WTC11 (cell line): Measurements from ENCODE around the gene UCK2. TPM values are rescaled to one million over a fixed set of nuclear protein-coding genes. Genes with fewer than 3 reads are reported as not detected.
A peak's percentile ranks its signal among the peaks of the same experiment; 100 is the strongest.

Source experiments
- ATAC-seq: fragments of 200-7000 bp; cut with Tn5 transposase; 2 replicates; pipeline ENCODE4 v1.10.0; 2021; ENCODE audit warnings: mild to moderate bottlenecking, moderate library complexity
- CTCF ChIA-PET: fragments of 300-600 bp; sonication (Branson Sonifier 250); formaldehyde crosslinking; loops from one replicate; lab custom pipeline; 2021; ENCODE audit warnings: antibody characterized with exemption; lab: Charles Lee
- POLR2A ChIA-PET: fragments of 350-600 bp; sonication (Branson Sonifier 250); formaldehyde crosslinking; loops from one replicate; lab custom pipeline; 2021; ENCODE audit warnings: antibody characterized with exemption; lab: Charles Lee
- DNase-seq: peaks from one replicate; pipeline ENCODE4 v3.0.0; 2021; ENCODE audit warnings: low spot score
- H3K27ac Mint-ChIP-seq: 2 replicates; pipeline ENCODE4 v1.8.0; 2021; ENCODE audit warnings: mixed read lengths
- H3K27me3 Mint-ChIP-seq: 2 replicates; pipeline ENCODE4 v1.8.0; 2021; ENCODE audit warnings: low read depth, mild to moderate bottlenecking, moderate library complexity, mixed read lengths
- H3K36me3 Mint-ChIP-seq: 2 replicates; pipeline ENCODE4 v1.8.0; 2021; ENCODE audit warnings: mixed read lengths
- H3K4me1 Mint-ChIP-seq: 2 replicates; pipeline ENCODE4 v1.8.0; 2022; ENCODE audit warnings: mixed read lengths
- H3K4me3 Mint-ChIP-seq: 2 replicates; pipeline ENCODE4 v1.8.0; 2021; ENCODE audit warnings: mild to moderate bottlenecking, moderate library complexity, mixed read lengths
- H3K9me3 Mint-ChIP-seq: 2 replicates; pipeline ENCODE4 v1.8.0; 2021; ENCODE audit warnings: mixed read lengths
- ESRRA ChIP-seq: sonication (generic); formaldehyde crosslinking; IDR thresholded peaks from 2 replicates; pipeline ENCODE4 v1.8.1; 2022; ENCODE audit warnings: mild to moderate bottlenecking, missing genetic modification reagents, borderline replicate concordance
- FOXK1 ChIP-seq: sonication (generic); formaldehyde crosslinking; IDR thresholded peaks from 2 replicates; pipeline ENCODE4 v1.8.0; 2022; ENCODE audit warnings: mild to moderate bottlenecking, moderate library complexity, missing genetic modification reagents
- GTF2I ChIP-seq: fragments of 250-450 bp; sonication (Bioruptor Pico); conservative IDR thresholded peaks from 2 replicates; pipeline ENCODE4 v1.4.0; 2021; ENCODE audit warnings: mild to moderate bottlenecking
- IRF2 ChIP-seq: sonication (generic); formaldehyde crosslinking; IDR thresholded peaks from 2 replicates; pipeline ENCODE4 v1.8.0; 2022; ENCODE audit warnings: low read depth, missing genetic modification reagents, borderline replicate concordance
- JUN ChIP-seq: sonication (generic); formaldehyde crosslinking; IDR thresholded peaks from 2 replicates; pipeline ENCODE4 v1.8.0; 2023; ENCODE audit warnings: mild to moderate bottlenecking, missing genetic modification reagents
- MXD4 ChIP-seq: fragments of 250-450 bp; sonication (Bioruptor Pico); IDR thresholded peaks from 2 replicates; pipeline ENCODE4 v1.8.0; 2021; ENCODE audit warnings: mild to moderate bottlenecking, moderate library complexity, borderline replicate concordance
- NFATC4 ChIP-seq: fragments of 250-450 bp; sonication (Bioruptor Pico); IDR thresholded peaks from 2 replicates; pipeline ENCODE4 v1.9.0; 2021; ENCODE audit warnings: mild to moderate bottlenecking
- NFE2L1 ChIP-seq: sonication (generic); formaldehyde crosslinking; IDR thresholded peaks from 2 replicates; pipeline ENCODE4 v1.8.1; 2023; ENCODE audit warnings: missing genetic modification reagents
- NFYB ChIP-seq: sonication (generic); formaldehyde crosslinking; conservative IDR thresholded peaks from 2 replicates; pipeline ENCODE4 v1.8.0; 2022; ENCODE audit warnings: low read depth, missing genetic modification reagents
- RELA ChIP-seq: sonication (generic); formaldehyde crosslinking; IDR thresholded peaks from 2 replicates; pipeline ENCODE4 v1.8.1; 2022; ENCODE audit warnings: missing genetic modification reagents, mild to moderate bottlenecking, borderline replicate concordance
- RORB ChIP-seq: fragments of 250-450 bp; sonication (Bioruptor Pico); IDR thresholded peaks from 2 replicates; pipeline ENCODE4 v1.9.0; 2021; ENCODE audit warnings: mild to moderate bottlenecking
- SMAD4 ChIP-seq: sonication (generic); formaldehyde crosslinking; IDR thresholded peaks from 2 replicates; pipeline ENCODE4 v1.8.0; 2022; ENCODE audit warnings: mild to moderate bottlenecking, missing genetic modification reagents
- ZNF219 ChIP-seq: sonication (generic); formaldehyde crosslinking; IDR thresholded peaks from 2 replicates; pipeline ENCODE4 v1.8.0; 2023; ENCODE audit warnings: missing genetic modification reagents, mild to moderate bottlenecking, borderline replicate concordance
- total RNA-seq: library from RNA; stranded (reverse); gene quantifications from 3 replicates; pipeline ENCODE4 v1.2.3, GENCODE V29; 2021
- TF ChIP-seq, protein P1 (sequence below): fragments of 250-450 bp; sonication (Bioruptor Pico); IDR thresholded peaks from 2 replicates; pipeline ENCODE4 v1.9.0; 2021; ENCODE audit warnings: mild to moderate bottlenecking
- TF ChIP-seq, protein P2 (sequence below): sonication (generic); formaldehyde crosslinking; IDR thresholded peaks from 2 replicates; pipeline ENCODE4 v1.8.0; 2022; ENCODE audit warnings: mild to moderate bottlenecking, missing genetic modification reagents
- TF ChIP-seq, protein P3 (sequence below): sonication (generic); formaldehyde crosslinking; IDR thresholded peaks from 2 replicates; pipeline ENCODE4 v1.8.1; 2023; ENCODE audit warnings: mild to moderate bottlenecking, missing genetic modification reagents
- TF ChIP-seq, protein P4 (sequence below): sonication (generic); formaldehyde crosslinking; IDR thresholded peaks from 2 replicates; pipeline ENCODE4 v1.8.1; 2022; ENCODE audit warnings: mild to moderate bottlenecking, missing genetic modification reagents, moderate library complexity, borderline replicate concordance

The UCK2 gene
- total RNA-seq, 1 experiment from 2014 or later: 85.7 TPM

DNA sequence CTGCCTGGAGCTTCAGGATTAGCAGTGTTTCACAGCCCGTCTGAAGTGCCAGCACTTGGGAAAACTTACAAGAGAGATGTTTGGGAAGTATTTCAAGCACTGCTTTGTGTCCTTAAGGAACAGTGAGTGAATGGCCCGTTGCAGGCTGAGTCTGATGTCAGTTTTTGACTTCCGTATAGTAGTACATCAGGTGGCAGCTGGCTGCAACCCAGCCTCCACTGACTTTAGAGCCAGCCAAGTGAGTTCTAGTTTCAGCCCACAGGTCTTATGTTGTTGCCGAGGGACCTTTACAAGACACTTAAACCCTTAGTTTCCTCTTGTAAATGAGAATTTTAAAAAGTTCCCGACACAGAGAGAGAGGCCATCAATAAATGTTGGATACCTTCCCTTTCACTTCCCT is 35.0 kb downstream of the UCK2 start (continued):
- TF ChIP-seq RELA (no peak), JUN (CRISPR knock-in tag) (no peak), ZNF219 (no peak)
- TF ChIP-seq, protein P1, sequence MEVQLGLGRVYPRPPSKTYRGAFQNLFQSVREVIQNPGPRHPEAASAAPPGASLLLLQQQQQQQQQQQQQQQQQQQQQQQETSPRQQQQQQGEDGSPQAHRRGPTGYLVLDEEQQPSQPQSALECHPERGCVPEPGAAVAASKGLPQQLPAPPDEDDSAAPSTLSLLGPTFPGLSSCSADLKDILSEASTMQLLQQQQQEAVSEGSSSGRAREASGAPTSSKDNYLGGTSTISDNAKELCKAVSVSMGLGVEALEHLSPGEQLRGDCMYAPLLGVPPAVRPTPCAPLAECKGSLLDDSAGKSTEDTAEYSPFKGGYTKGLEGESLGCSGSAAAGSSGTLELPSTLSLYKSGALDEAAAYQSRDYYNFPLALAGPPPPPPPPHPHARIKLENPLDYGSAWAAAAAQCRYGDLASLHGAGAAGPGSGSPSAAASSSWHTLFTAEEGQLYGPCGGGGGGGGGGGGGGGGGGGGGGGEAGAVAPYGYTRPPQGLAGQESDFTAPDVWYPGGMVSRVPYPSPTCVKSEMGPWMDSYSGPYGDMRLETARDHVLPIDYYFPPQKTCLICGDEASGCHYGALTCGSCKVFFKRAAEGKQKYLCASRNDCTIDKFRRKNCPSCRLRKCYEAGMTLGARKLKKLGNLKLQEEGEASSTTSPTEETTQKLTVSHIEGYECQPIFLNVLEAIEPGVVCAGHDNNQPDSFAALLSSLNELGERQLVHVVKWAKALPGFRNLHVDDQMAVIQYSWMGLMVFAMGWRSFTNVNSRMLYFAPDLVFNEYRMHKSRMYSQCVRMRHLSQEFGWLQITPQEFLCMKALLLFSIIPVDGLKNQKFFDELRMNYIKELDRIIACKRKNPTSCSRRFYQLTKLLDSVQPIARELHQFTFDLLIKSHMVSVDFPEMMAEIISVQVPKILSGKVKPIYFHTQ (CRISPR knock-in tag): no peak
- TF ChIP-seq, all 79 proteins: peak for 0

DNA sequence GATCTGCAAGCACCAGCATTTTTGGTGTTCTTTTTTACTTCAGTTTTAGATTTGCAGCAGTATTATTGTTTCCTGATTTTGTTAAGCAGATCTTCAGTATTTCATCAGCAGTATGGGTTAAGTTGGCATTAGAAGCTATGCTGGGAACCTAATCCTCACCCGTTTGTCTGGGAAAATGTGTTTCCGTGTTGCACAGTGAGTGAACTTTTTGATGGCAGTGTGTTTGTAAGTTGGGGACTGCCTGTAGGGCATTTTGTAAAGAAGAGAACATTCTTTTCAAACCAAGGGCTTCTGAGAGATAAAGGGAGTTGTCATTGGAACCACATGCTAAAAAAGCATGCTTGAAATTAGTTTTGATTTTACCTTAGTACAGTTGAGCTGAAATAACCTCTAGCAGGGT is 35.9 kb downstream of the UCK2 start:
- no peak for TF ChIP-seq NFYB (CRISPR knock-in tag)
- TF ChIP-seq MXD4: no peak
- TF ChIP-seq ESRRA: no peak
- no peak for TF ChIP-seq GTF2I (CRISPR knock-in tag)
- TF ChIP-seq RORB: no peak
- TF ChIP-seq, protein P2, sequence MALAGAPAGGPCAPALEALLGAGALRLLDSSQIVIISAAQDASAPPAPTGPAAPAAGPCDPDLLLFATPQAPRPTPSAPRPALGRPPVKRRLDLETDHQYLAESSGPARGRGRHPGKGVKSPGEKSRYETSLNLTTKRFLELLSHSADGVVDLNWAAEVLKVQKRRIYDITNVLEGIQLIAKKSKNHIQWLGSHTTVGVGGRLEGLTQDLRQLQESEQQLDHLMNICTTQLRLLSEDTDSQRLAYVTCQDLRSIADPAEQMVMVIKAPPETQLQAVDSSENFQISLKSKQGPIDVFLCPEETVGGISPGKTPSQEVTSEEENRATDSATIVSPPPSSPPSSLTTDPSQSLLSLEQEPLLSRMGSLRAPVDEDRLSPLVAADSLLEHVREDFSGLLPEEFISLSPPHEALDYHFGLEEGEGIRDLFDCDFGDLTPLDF (CRISPR knock-in tag): no peak
- TF ChIP-seq, protein P3, sequence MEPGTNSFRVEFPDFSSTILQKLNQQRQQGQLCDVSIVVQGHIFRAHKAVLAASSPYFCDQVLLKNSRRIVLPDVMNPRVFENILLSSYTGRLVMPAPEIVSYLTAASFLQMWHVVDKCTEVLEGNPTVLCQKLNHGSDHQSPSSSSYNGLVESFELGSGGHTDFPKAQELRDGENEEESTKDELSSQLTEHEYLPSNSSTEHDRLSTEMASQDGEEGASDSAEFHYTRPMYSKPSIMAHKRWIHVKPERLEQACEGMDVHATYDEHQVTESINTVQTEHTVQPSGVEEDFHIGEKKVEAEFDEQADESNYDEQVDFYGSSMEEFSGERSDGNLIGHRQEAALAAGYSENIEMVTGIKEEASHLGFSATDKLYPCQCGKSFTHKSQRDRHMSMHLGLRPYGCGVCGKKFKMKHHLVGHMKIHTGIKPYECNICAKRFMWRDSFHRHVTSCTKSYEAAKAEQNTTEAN: no peak
- no peak for TF ChIP-seq NFATC4 (CRISPR knock-in tag)
- no peak for TF ChIP-seq FOXK1 (CRISPR knock-in tag)
- TF ChIP-seq IRF2 (CRISPR knock-in tag): no peak
- TF ChIP-seq, protein P4, sequence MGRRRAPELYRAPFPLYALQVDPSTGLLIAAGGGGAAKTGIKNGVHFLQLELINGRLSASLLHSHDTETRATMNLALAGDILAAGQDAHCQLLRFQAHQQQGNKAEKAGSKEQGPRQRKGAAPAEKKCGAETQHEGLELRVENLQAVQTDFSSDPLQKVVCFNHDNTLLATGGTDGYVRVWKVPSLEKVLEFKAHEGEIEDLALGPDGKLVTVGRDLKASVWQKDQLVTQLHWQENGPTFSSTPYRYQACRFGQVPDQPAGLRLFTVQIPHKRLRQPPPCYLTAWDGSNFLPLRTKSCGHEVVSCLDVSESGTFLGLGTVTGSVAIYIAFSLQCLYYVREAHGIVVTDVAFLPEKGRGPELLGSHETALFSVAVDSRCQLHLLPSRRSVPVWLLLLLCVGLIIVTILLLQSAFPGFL (CRISPR knock-in tag): no peak
- no peak for TF ChIP-seq SMAD4 (CRISPR knock-in tag)
- TF ChIP-seq NFE2L1 (CRISPR knock-in tag): no peak
- TF ChIP-seq, protein P1 (CRISPR knock-in tag): no peak
- H3K27me3 Mint-ChIP-seq: no peaks in the 10 kb centered on the region
- POLR2A ChIA-PET: no interaction called here
- peaks cover 7% of the 10 kb centered on the region for H3K36me3 Mint-ChIP-seq
- peaks cover 6% of the 10 kb centered on the region for H3K9me3 Mint-ChIP-seq
- CTCF ChIA-PET: no interaction called here
- H3K4me3 Mint-ChIP-seq: no peak overlapping the region
- ATAC-seq (no peak), DNase-seq (no peak)
- H3K4me1 Mint-ChIP-seq: peaks cover 64% of the 10 kb centered on the region
- H3K27ac Mint-ChIP-seq: peak overlapping the region; percentile 37; the same call in 1 of the 2 replicates
